ENCODE results near the gene TBPL2.

Gene TBPL2

GRCh38 chr14:55418411-55418810 lies 22.0 kb downstream of the TBPL2 start:
- TF ChIP-seq ZSCAN18 (tag by site-specific recombination; IDR thresholded peaks at IDR 0.05): no peak
- no peak for TF ChIP-seq GFI1B (tag by site-specific recombination; IDR thresholded peaks at IDR 0.05)
- Histone ChIP-seq H3K36me3 (ENCODE audit: control insufficient read depth in 2 of 2, insufficient read depth in 1 of 2, low read length in 2 of 2) (no peaks in the 10 kb centered on the region), H3K27ac (ENCODE audit: extremely low read depth, low read depth, low read length) (no peak overlapping the region), H3K9me3 (ENCODE audit: control insufficient read depth, insufficient read depth, low read depth, low read length) (no peaks in the 10 kb centered on the region), H3K4me3 (ENCODE audit: low read depth, low read length) (no peak overlapping the region), H3K4me1 (ENCODE audit: control insufficient read depth, insufficient read depth, low read length) (no peaks in the 10 kb centered on the region)
- ChIA-PET CTCF (interaction anchor here (0.5 to 4.1 kb wide), 10 partner anchors 8 to 1069 kb away, joined by 3 to 50 read pairs (median 4); no protein-coding TSS in a partner anchor), POLR2A (interaction anchor here (0.6 kb wide), 1 partner anchor 1019 kb away, joined by 3 read pairs; no protein-coding TSS in a partner anchor)

DNA sequence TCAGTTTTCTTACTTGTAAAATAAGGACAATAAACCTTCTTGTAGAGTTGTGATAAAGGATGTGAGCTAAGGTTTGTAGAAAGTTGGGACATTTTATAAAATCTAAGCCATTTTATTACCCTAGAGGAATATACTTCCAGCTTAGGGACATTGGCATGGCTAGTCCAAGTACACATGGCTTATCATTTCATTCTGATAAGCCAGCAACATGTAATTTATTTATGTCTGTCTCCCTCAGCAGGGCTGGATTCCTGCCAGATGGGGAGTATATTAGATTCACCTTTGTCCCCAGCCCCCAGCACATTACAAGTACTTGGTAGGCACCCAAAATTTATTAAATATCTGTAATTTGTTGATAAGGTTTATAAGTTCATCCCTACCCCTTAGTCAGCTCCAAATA lies 22.5 kb downstream of the TBPL2 start:
- H3K9me3 ChIP-seq (ENCODE audit: control insufficient read depth, insufficient read depth, low read depth, low read length): no peaks in the 10 kb centered on the region
- POLR2A ChIA-PET: no interaction called here
- TF ChIP-seq ZNF148 (tag by site-specific recombination; IDR thresholded peaks at IDR 0.05; ENCODE audit: borderline replicate concordance) (no peak), ZNF394 (tag by site-specific recombination; IDR thresholded peaks at IDR 0.05; ENCODE audit: borderline replicate concordance) (no peak), FEZF1 (tag by site-specific recombination; IDR thresholded peaks at IDR 0.05) (no peak), ZNF596 (tag by site-specific recombination; IDR thresholded peaks at IDR 0.05) (no peak), ZNF664 (tag by site-specific recombination; IDR thresholded peaks at IDR 0.05) (no peak), ZNF768 (tag by site-specific recombination; IDR thresholded peaks at IDR 0.05) (no peak), GLIS1 (tag by site-specific recombination; IDR thresholded peaks at IDR 0.05) (no peak), ZXDB (tag by site-specific recombination; IDR thresholded peaks at IDR 0.05) (no peak), ZNF707 (tag by site-specific recombination; IDR thresholded peaks at IDR 0.05) (no peak), ZBTB44 (tag by site-specific recombination; IDR thresholded peaks at IDR 0.05) (no peak), ZFHX2 (tag by site-specific recombination; conservative IDR thresholded peaks at IDR 0.05) (no peak), ZNF175 (tag by site-specific recombination; IDR thresholded peaks at IDR 0.05) (no peak), GFI1B (tag by site-specific recombination; IDR thresholded peaks at IDR 0.05) (no peak), ZNF558 (tag by site-specific recombination; IDR thresholded peaks at IDR 0.05) (no peak), SCRT1 (tag by site-specific recombination; IDR thresholded peaks at IDR 0.05; ENCODE audit: borderline replicate concordance) (no peak), ZNF549 (tag by site-specific recombination; IDR thresholded peaks at IDR 0.05) (no peak), ZNF140 (tag by site-specific recombination; IDR thresholded peaks at IDR 0.05) (no peak)
- TF ChIP-seq, protein P1, sequence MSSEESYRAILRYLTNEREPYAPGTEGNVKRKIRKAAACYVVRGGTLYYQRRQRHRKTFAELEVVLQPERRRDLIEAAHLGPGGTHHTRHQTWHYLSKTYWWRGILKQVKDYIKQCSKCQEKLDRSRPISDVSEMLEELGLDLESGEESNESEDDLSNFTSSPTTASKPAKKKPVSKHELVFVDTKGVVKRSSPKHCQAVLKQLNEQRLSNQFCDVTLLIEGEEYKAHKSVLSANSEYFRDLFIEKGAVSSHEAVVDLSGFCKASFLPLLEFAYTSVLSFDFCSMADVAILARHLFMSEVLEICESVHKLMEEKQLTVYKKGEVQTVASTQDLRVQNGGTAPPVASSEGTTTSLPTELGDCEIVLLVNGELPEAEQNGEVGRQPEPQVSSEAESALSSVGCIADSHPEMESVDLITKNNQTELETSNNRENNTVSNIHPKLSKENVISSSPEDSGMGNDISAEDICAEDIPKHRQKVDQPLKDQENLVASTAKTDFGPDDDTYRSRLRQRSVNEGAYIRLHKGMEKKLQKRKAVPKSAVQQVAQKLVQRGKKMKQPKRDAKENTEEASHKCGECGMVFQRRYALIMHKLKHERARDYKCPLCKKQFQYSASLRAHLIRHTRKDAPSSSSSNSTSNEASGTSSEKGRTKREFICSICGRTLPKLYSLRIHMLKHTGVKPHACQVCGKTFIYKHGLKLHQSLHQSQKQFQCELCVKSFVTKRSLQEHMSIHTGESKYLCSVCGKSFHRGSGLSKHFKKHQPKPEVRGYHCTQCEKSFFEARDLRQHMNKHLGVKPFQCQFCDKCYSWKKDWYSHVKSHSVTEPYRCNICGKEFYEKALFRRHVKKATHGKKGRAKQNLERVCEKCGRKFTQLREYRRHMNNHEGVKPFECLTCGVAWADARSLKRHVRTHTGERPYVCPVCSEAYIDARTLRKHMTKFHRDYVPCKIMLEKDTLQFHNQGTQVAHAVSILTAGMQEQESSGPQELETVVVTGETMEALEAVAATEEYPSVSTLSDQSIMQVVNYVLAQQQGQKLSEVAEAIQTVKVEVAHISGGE (tag by site-specific recombination; conservative IDR thresholded peaks at IDR 0.05; ENCODE audit: low read depth): no peak
- TF ChIP-seq, protein P2, sequence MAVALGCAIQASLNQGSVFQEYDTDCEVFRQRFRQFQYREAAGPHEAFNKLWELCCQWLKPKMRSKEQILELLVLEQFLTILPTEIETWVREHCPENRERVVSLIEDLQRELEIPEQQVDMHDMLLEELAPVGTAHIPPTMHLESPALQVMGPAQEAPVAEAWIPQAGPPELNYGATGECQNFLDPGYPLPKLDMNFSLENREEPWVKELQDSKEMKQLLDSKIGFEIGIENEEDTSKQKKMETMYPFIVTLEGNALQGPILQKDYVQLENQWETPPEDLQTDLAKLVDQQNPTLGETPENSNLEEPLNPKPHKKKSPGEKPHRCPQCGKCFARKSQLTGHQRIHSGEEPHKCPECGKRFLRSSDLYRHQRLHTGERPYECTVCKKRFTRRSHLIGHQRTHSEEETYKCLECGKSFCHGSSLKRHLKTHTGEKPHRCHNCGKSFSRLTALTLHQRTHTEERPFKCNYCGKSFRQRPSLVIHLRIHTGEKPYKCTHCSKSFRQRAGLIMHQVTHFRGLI (tag by site-specific recombination; IDR thresholded peaks at IDR 0.05): no peak
- H3K36me3 ChIP-seq (ENCODE audit: control insufficient read depth in 2 of 2, insufficient read depth in 1 of 2, low read length in 2 of 2): no peaks in the 10 kb centered on the region
- H3K4me1 ChIP-seq (ENCODE audit: control insufficient read depth, insufficient read depth, low read length): no peaks in the 10 kb centered on the region
- no peak overlapping the region for H3K27ac ChIP-seq (ENCODE audit: extremely low read depth, low read depth, low read length)
- H3K4me3 ChIP-seq (ENCODE audit: low read depth, low read length): no peak overlapping the region
- CTCF ChIA-PET: interaction anchor here (0.8 to 4.1 kb wide), 5 partner anchors 9 to 1030 kb away, joined by 3 to 50 read pairs (median 6); no protein-coding TSS in a partner anchor
